Ascending aorta (tissue), 2 donors: ENCODE results near the gene CDK2. TPM values are rescaled to one million over a fixed set of nuclear protein-coding genes. Genes with fewer than 3 reads are reported as not detected.
"Not testable (repeated sequence)": the region's sequence is repeated elsewhere in the genome, so short reads cannot be mapped to it uniquely, and the experiment has no call there.

Experiments used
- DNase-seq, 2 donors: peaks; one replicate each; pipeline ENCODE4 v3.0.0-alpha.2; 2019; ENCODE audit warnings: low spot score in 2 of 2
- H3K27ac ChIP-seq, 2 donors: fragments of 200-600 bp; sonication (generic); one replicate each; pipeline ENCODE4 v1.5.1; 2016 to 2017; ENCODE audit warnings: mild to moderate bottlenecking in 1 of 2
- H3K27me3 ChIP-seq: fragments of 200-600 bp; sonication (generic); one replicate; pipeline ENCODE4 v1.5.1; 2017
- H3K36me3 ChIP-seq, 2 donors: fragments of 200-600 bp; sonication (generic); one replicate each; pipeline ENCODE4 v1.5.1; 2016
- H3K4me1 ChIP-seq, 2 donors: fragments of 200-600 bp; sonication (generic); one replicate each; pipeline ENCODE4 v1.5.1; 2016 to 2017; ENCODE audit warnings: mild to moderate bottlenecking in 1 of 2
- H3K4me3 ChIP-seq, 2 donors: fragments of 200-600 bp; sonication (generic); one replicate each; pipeline ENCODE4 v1.5.1; 2016 to 2017; ENCODE audit warnings: mild to moderate bottlenecking in 1 of 2
- H3K9me3 ChIP-seq, 2 donors: fragments of 200-600 bp; sonication (generic); one replicate each; pipeline ENCODE4 v1.5.1; 2016
- CTCF ChIP-seq, 3 experiments: fragments of 200-600 bp in 2 of 3; fragments of 450-650 bp in 1 of 3; sonication (generic) in 2 of 3; IDR thresholded peaks; one replicate each; pipeline ENCODE4 v1.5.1; 2016 to 2019; ENCODE audit warnings: antibody characterized with exemption in 3 of 3, mild to moderate bottlenecking in 1 of 3, moderate library complexity in 1 of 3
- intact Hi-C: fragments of 100-400 bp; cut with DNase I; formaldehyde crosslinking; loops from one replicate; pipeline ENCODE4 v1.15.1; 2023
- total RNA-seq: library from RNA; depleted of rRNA; stranded (reverse); fragments of >200 nt; gene quantifications from one replicate; pipeline ENCODE4 v1.1.0, GENCODE V29; 2016

The CDK2 gene
- total RNA-seq, 1 donor from 2014 or later = 24.5 TPM

- no peaks in the 10 kb centered on the region for H3K27me3 ChIP-seq
- H3K4me1 ChIP-seq = peaks cover 0 to 5% of the 10 kb centered on the region in 2 donors
- peak in 1 of 2 donors; percentile 79 for DNase-seq
- H3K9me3 ChIP-seq = no peaks in the 10 kb centered on the region
- TF ChIP-seq CTCF (IDR thresholded peaks at IDR 0.05) = peak; percentile 74 to 82 (median 82)
- intact Hi-C loops = loop anchor here (1.0 to 2.0 kb wide), 3 partner anchors 19 to 123 kb away; partner anchors contain the start of gene ZC3H10
- H3K27ac ChIP-seq = peak overlapping the region; percentile 58 to 77
- H3K4me3 ChIP-seq = peak overlapping the region; percentile 70 to 72
- H3K36me3 ChIP-seq = peaks cover 30 to 33% of the 10 kb centered on the region in 2 donors
Measured at GRCh38 chr12:55996201-55996714, 29.6 kb downstream of the CDK2 start.

GRCh38 chr12:55996715-55997534 lies 30.3 kb downstream of the CDK2 start, which contains the start of gene SUOX:
SUOX (plus strand) TSS chr12:55997276; CDS start chr12:56002222, 4,946 bp downstream.
- no peak for TF ChIP-seq CTCF (IDR thresholded peaks at IDR 0.05)
- Histone ChIP-seq H3K9me3 (no peaks in the 10 kb centered on the region), H3K27ac (peak within 1 kb of the TSS; percentile 76 to 77), H3K27me3 (no peaks in the 10 kb centered on the region), H3K36me3 (peaks cover 24 to 28% of the 10 kb centered on the region in 2 donors), H3K4me1 (peaks cover 0 to 5% of the 10 kb centered on the region in 2 donors), H3K4me3 (peak within 1 kb of the TSS; percentile 70 to 72)
- intact Hi-C loops = loop anchor here (1.0 to 2.0 kb wide), 5 partner anchors 10 to 122 kb away; partner anchors contain the start of genes RPS26 and ZC3H10
- DNase-seq = peak; percentile 96 to 98

GRCh38 chr12:55997535-55997859 lies 30.9 kb downstream of the CDK2 start:
- Histone ChIP-seq H3K36me3 (peaks cover 20 to 25% of the 10 kb centered on the region in 2 donors), H3K4me3 (peak overlapping the region; percentile 70 to 72), H3K27ac (peak overlapping the region; percentile 76 to 77), H3K9me3 (no peaks in the 10 kb centered on the region), H3K4me1 (peaks cover 0 to 5% of the 10 kb centered on the region in 2 donors), H3K27me3 (no peaks in the 10 kb centered on the region)
- intact Hi-C loops = loop anchor here (1.0 to 2.0 kb wide), 4 partner anchors 10 to 121 kb away; partner anchors contain the start of genes RPS26 and ZC3H10
- DNase-seq = no peak
- TF ChIP-seq CTCF (IDR thresholded peaks at IDR 0.05) = no peak

- H3K9me3 ChIP-seq, H3K4me1 ChIP-seq, H3K27ac ChIP-seq, H3K4me3 ChIP-seq, H3K27me3 ChIP-seq, DNase-seq, intact Hi-C loops: not testable (repeated sequence)
- peaks cover 20 to 22% of the 10 kb centered on the region in 2 donors for H3K36me3 ChIP-seq
Measured at GRCh38 chr12:55999522-55999921, 32.9 kb downstream of the CDK2 start.

- H3K4me1 ChIP-seq, H3K9me3 ChIP-seq, H3K4me3 ChIP-seq, H3K27ac ChIP-seq, DNase-seq, H3K27me3 ChIP-seq, intact Hi-C loops: not testable (repeated sequence)
- peaks cover 20 to 22% of the 10 kb centered on the region in 2 donors for H3K36me3 ChIP-seq
Measured at GRCh38 chr12:55999999-56000540, 33.4 kb downstream of the CDK2 start.

- Histone ChIP-seq H3K36me3 (peaks cover 20 to 22% of the 10 kb centered on the region in 2 donors), H3K9me3 (no peaks in the 10 kb centered on the region), H3K27ac (no peak overlapping the region), H3K27me3 (no peaks in the 10 kb centered on the region), H3K4me1 (peaks cover 0 to 5% of the 10 kb centered on the region in 2 donors), H3K4me3 (no peak overlapping the region)
- intact Hi-C loops = no loop called here
- DNase-seq = no peak
- no peak for TF ChIP-seq CTCF (IDR thresholded peaks at IDR 0.05)
Measured at GRCh38 chr12:56001487-56002100, 35.0 kb downstream of the CDK2 start.

- H3K27me3 ChIP-seq, intact Hi-C loops: not testable (repeated sequence)
- H3K36me3 ChIP-seq = peaks cover 20 to 22% of the 10 kb centered on the region in 2 donors
Measured at GRCh38 chr12:56003376-56003775, 36.7 kb downstream of the CDK2 start.

More at GRCh38 chr12:56003376-56003775, 36.7 kb downstream of the CDK2 start:
- not testable (repeated sequence) for H3K4me3 ChIP-seq, H3K27ac ChIP-seq, H3K4me1 ChIP-seq, DNase-seq, H3K9me3 ChIP-seq
